Jurkat, Clone E6-1 (cell line): Measurements from ENCODE around the gene JADE2.
A peak's percentile ranks its signal among the peaks of the same experiment; 100 is the strongest.
"Not testable (repeated sequence)": the region's sequence is repeated elsewhere in the genome, so short reads cannot be mapped to it uniquely, and the experiment has no call there.

ENCODE experiments used
- DNase-seq: peaks from one replicate; pipeline ENCODE4 v3.0.0-alpha.2; 2011; ENCODE audit warnings: low read depth, low spot score
- H3K4me3 ChIP-seq: 2 replicates; pipeline ENCODE4 v1.5.1; 2011; ENCODE audit warnings: mild to moderate bottlenecking, low read length, control low read depth, moderate library complexity

JADE2 gene

DNA sequence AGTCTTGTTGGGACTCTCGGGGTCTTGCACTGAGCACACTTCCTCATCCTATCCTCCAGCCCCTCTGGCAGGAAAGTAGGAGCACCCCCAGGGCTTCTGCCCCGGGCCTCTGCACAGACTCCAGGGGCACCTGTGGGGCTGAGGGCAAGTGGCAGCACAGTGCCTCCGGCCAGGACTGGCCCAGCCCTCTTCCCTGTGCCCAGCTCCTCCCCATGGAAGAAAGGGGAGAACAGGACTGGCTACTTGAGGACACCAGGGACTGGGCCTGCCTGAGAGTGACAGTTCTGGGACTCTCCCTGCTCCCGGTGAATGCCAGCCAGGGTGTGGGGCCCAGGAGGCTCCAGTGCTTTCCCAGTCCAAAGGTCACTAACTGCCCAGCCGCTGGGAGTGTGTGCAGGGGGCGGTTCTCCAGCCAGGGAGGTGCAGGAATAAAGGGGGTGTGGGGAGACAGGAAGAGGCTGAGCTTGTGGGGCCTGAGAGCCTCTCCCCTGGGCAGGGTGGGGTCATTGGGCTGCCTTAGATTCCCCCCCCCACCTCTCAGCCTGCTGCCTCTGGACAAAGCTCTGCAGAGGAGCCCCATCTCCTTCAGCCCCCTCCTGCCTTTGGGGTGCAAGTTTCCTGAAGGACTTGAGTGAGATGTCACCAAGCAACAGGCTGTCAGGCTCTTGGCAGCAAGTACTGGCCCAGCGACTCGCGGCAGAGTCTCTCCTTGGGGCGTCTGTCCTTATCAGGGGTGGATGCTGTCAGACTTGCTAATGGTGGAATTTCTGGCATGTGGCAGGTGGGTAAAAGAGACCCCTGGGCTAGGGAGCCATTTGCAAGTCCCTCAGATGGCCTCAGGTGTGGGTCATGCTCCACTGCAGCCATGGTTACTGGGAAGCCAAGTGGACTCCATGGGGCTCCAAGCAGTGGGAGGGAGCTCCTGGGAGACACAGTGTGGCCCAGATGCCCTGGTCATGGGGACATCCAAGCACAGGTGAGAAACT, 19.1 kb upstream of the JADE2 start:
- no peak for DNase-seq
- H3K4me3 ChIP-seq: no peak overlapping the region

DNA sequence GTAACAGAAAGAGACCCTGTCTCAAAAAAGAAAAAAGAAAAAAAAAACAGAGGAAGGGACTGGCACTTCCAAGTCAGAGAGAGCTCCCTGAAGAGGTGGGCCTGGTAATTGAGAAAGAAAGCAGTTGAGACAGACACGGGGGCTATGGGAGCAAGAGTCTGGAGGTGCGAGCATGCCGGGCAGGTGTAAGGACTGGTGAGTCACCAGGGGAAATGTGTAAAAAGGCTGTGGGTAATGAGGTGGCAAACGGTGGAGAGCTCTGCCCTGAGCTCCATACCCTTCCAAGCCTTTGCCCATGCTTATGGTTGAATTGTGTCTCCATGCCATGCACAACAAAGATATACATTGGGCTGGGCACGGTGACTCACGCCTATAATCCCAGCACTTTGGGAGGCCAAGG, 18.0 kb upstream of the JADE2 start:
- no peak overlapping the region for H3K4me3 ChIP-seq
- DNase-seq: no peak

DNA sequence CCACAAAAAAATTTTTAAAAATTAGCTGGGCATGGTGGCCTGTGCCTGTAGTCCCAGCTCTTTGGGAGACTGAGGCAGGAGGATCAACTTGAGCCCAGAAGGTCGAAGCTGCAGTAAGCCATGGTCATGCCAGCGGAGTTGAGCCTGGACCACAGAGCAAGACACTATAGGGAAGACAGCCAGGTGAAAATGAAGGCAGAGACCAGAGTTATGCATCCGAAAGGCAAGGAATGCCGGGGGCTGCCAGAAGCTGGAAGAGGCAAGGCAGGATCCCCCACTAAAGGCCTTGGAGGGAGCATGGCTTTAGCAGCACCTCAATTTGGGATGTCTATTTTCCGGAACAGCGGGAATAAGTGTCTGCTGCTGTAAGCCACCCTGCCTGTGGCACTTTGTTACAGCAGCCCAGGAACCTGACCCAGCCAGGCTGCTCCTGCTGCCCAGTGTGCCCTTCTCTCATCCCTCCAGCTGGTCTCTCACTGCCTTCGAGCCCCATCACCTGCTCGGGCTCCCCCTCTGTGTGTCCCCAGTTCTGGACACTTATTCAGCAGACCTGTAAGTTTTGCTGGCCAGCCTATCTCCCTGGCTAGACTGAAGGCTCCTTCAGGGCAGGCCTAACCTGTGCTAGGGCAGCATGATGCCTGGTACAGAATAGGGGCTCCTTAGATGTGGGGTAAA, 16.8 kb upstream of the JADE2 start:
- no peak overlapping the region for H3K4me3 ChIP-seq

DNA sequence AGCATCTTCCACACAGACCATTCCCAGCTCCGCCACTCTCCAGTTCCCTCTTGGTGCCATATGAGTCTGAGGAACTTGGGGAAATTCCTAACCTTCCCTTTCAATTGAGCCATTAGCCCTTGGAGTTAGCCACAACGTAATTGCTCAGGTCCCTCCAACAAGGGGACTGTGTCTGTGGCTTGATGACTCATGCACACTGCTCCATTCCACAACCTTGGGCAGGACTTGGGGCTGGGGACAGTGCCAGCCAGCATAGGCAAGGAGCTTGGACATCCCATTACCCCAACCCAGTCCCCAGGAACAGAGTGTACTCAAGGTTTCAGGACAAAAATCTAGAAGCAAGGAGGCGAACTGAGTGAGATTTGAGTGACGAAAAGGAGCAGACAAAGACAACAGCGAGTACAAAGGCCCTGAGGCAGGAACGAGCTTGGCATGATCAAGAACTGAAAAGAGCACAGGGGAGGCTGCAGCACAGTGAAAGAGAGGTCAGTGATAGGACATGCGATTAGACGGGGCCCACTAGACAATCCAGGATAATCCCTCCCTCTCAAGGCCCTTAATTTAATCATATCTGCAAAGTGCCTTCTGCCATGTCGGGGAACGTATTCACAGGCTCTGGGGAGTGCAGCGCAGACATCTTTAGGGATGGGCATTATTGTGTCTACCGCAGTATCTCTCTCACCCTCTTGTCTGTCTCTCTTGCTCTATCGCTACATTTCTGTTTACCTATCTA, 16.0 kb upstream of the JADE2 start:
- DNase-seq: no peak

More for the DNA sequence above, 16.8 kb upstream of the JADE2 start:
- DNase-seq: no peak

DNA sequence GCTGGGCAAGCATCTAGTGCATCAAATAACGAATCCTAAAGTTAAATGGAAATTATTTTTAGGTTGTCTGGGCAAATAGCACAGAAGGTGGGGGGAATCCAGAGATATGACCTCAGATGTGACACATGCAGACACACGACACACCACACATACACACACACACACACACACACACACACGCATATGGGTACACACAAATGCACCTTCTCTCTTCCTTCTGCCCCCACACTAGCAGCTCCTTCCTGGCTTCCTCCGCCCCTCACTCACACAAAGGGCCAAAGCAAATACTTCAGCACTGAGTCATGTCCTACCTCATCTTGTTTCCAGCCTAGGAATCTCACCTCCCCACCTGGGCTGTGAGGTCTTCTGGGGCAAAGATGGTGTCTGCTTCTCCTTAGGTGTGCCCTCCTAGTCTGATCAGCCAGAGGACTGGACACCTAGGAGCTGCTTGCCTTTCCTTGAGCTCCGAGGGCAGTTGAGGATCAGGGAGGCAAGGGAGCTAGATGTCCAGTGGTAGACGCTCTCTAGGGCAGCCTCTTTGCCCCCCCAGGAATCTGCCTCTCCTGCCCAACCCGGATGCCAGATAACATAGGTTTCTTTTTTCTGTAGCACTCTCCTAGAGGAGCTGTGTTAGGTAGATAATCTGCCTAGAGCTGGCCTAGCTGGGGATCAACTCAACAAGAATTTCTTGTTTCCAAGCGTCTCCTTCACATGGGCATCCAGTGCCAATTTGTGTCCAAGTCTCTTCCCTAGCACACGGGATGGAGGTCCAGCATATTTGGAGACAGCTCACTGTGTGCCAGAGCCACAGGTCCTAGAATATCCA, 14.3 kb upstream of the JADE2 start:
- no peak for DNase-seq
- H3K4me3 ChIP-seq: no peak overlapping the region

More for the DNA sequence above, 16.0 kb upstream of the JADE2 start:
- H3K4me3 ChIP-seq: no peak overlapping the region

DNA sequence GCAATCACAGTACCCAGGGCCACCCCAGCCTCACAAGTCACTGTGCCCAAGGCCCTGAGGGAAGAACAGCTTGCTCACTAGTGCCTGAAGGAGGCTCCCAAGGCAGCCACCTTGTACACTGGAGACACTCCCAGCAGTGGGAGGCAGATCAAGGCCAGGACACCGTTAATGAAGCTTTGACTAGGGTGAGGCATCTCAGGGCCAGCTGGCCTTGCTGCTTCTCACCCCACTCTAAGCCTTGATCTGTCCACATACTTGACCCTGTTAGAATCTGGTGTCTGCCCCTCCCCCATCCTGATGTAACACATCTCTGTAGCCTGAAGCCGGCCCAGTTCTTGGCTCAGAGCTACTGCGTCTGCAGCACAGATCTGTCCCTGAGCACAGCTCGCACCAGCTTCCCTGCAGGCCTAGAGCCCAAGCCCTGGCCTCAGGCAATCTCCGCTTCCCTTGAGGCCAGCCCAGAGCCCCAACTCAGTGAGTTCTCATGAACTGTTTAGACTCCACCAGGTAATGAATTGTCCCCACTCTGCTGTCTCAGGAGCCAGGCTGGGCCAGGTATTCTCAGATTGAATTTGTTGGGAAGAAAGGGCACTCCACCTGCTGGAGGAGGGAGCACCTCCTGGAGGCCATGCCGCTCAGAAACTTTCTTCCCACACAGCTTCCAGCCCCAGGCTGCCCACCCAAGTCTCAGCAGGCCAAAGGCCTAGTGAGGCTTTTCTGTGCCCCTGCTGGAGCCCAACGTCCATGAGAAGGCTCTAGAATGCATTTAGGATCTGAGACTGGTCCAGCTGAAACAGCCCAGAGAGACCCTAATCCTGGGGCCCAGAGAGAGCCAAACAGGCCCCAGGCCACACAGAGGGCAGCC, 13.4 kb upstream of the JADE2 start:
- no peak for DNase-seq
- no peak overlapping the region for H3K4me3 ChIP-seq

DNA sequence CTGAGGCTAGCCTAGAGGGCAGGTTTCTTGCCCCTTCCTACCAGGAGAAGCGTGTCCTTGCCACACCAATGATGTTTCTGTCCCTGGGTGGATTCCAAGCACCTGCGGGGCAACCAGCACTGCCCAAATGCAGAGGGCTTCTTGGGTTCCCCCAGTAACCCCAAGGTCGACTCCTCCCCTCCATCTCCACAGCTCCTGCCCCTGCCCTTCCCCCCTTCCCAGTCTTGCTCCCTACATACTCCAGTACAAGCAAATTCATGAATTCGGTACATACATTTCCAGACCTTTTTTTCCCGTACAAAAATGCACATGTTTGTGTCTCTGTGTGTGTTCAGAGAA, 12.8 kb upstream of the JADE2 start:
- no peak overlapping the region for H3K4me3 ChIP-seq
- no peak for DNase-seq

DNA sequence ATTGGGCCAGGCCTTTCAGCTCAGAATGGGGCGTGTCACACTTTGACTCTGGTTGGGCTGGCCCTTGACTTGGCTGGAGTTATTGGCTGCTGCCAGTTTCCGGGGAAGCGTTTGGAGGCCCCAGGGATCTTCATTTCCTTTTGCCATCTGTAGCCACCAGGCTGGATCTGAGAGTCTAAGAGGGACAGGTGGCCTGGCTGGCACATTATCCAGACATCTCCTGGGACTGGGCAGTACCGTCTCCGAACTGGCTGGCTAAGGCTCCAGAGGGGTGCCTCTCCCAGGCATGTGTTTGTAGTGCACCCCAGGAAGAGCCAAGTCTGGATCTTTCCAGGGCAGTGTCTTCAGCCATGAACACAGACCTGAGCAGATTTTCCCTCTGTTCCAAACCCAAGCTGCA, 9.7 kb upstream of the JADE2 start:
- H3K4me3 ChIP-seq: no peak overlapping the region
- no peak for DNase-seq

DNA sequence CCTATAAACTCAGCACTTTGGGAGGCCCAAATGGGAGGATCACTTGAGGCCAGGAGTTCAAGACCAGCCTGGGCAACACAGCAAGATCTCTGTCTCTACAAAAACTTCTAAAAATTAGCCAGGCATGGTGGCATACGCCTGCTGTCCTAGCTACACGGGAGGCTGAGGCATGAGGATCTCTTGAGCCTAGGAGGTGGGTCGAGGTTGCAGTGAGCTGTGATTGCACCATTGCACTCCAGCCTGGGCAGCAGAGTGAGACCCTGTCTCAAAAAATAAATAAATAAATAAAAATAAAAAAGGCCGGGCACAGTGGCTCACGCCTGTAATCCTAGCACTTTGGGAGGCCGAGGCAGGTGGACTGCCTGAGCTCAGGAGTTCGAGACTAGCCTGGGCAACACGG, 8.5 kb upstream of the JADE2 start:
- H3K4me3 ChIP-seq, DNase-seq: not testable (repeated sequence)

DNA sequence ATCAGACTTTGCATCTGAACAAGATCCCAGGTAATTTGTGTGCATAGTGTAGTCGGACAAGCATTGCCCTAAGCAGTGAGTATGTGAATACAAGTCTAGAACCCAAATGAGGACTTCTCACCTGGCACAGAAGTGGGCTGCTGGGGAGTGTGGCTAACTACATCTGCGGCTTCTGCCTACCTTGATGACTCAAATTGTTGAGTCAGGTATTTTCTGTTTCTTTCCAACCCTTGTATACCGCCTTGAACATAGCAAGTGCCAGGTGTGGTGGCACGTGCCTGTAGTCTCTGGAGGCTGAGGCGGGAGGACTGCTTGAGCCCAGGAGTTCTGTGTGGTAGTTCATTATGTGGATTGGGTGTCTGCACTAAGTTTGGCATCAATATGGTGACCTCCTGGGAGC, 7.9 kb upstream of the JADE2 start:
- H3K4me3 ChIP-seq: no peak overlapping the region
- DNase-seq: no peak

DNA sequence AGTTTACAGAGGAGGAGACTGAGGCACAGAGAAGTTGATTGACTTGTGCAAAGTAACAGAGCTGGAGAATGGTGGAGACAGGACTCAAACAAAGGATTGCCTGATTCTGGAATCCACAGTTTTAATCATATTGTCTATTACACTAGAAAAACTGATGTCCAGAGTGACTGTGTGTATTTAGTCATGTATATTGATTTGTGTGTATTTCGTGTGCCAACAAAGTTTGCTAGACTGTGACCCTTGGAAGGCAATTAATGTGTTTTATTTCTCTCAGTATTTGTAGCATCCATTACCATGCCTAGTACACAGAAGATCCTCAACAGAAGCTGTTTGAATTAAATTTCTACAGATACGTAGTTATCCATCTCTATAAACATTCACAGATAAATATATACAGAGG, 5.5 kb upstream of the JADE2 start:
- no peak for DNase-seq

DNA sequence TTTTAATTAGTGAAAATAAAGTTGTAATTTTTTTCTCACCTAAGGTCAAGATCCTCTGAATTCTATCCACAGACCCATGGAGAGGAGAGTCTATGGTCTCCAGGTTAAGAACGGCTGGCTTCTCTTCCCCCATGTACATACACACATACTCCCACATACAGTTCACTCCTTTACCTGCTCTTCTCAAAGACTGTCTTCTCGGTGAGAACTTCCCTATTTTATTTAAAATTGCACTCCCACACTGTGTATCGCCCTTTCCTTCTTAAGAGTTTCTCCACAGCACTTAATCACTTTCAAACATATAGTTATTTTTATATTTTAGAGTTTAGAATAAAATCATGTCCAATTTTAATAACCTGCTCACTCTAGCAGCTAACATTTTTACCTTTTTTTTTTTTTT, 3.6 kb upstream of the JADE2 start:
- DNase-seq: no peak
- H3K4me3 ChIP-seq: no peak overlapping the region

More for the DNA sequence above, 5.5 kb upstream of the JADE2 start:
- no peak overlapping the region for H3K4me3 ChIP-seq

DNA sequence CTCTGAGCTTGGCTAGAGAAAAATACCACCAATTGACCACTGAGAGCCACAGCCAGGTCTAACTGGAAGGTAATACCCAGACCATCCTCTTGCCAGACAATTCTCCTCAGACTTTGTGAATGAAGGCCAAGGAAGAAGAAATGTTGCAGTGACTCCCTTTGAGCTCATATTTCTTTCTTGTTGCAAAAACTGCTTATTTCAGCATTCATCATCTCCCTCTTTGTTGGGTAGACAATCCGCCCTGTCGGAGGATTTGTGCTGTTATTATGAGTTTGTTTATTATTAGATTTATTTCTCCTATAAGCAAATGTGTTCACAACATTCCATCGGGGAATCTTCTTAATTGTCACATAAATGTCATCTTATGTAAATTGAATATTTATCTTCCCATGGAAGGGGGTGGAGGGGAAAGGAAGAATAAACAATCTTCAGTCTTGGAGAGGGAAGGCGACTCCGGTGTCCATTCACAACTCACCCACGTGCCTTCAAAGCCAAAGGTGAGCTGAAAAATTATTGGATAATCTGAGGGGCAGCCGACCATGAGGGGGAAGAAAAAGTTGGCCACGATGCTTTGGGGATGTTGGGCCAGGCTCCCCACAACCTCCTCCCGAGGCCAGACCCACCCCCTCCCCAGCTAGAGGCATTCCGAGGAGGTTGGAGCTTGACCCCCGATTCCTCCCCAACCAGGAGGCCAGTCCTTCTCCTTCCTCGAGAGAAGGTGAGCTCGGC, 1.8 kb upstream of the JADE2 start:
- H3K4me3 ChIP-seq: peak overlapping the region; percentile 63
- no peak for DNase-seq

DNA sequence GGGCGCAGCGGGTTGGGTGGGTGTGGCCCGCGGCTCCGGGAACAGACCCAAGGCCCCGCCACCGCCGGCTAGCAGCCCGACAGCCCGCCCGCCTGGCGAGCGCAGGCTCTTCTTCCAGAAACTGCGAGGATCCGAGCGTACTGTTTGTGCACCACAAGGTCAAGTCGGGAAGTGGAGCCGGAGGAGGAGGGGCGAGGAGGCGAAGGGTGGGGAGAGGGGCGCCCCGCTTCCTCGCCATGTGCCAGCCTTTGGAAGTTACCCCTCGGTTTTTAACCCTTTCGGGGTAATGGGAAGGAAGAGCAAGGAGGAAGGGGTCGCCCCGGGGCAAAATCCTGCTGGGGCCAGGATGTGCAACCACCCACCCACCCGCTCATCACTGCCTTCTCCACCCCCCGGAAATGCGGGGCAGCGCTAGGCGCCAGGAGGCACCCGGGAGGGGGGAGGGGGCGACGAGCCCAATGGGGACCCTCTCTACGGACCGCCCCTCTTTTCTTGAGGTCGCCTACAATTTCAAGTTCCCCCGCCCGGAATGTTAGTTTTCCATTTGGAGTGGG, 1.1 kb upstream of the JADE2 start:
- DNase-seq: peak; percentile 68
- H3K4me3 ChIP-seq: peak overlapping the region; percentile 63

DNA sequence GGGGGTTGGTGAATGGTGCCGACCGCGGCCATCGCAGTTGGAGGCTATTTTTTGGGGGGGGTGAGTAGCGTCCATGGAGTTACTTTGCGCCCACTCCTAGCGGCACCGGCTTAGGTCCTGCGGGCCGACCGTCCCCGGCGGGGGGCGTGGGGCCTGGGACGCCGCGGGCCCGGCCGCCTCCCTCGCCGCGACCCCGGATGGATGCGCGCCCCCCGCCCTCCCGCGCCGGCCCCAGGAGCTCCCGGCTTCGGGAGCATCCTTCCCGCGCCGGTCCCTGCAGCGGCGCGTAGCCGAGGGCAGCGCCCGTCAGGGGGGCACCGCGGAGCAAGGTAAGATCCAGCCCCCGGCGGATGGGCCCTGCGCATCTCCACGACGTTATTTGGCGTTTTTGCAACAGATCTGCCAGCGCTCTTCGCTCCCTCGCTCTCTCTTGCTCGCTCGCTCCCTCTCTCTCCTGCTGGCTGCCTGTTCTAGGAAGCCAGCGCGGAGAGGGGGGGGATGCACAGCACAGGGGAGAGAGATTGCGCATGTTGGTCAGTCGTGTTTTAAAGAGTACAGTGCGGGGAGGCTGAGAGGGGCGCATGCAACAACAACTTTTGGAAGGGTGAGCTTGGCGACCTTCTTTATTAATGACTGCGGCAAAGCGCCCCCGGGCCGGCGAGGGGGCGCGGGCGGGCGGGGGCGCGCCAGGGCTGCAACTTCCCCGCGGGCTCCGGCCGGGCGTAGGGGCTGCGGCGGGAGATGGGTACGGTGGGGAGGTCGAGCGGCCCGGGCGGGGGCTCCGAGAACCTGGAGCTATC, 413 bp downstream of the JADE2 start:
- peak; percentile 68 for DNase-seq
- H3K4me3 ChIP-seq: peak overlapping the region; percentile 63

DNA sequence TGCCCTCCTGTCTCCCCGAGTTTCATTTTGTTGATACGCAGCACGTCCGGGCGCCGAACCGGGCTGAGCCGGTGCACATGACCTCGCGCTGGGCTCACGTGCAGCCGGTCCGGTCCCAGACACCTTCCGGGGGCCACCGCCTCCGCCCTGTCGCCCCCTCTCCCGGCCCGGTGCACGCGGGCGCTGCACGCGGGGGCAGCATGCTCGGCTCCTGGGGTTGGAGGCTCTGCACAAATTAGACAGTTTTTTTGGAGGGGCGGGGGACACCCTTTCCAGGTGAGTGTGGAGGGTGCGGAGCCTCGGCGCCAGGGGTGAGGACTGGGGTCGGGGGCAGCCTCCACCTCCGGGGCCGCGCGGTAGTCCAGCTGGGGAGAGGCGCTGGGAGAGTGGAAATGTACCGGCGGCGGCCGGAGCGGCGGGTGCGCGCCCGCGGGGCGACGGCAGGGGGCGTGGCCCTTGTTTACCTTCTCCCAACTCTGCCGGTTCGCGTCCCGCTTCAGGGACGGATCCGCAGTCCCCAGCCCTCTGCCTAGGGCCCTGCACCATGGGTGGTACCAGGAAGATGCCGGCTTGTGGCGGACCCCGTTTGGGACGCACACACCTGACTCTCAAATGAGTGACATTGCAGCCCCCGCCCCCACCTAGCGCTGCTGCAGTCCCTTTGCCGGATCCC, 1.1 kb downstream of the JADE2 start:
- DNase-seq: peak; percentile 79
- peak overlapping the region; percentile 63 for H3K4me3 ChIP-seq
